Measurements from ENCODE around the gene PRKAG2.

GRCh38 chr7:151755131-151755801, 121.6 kb downstream of the PRKAG2 start:
- TF ChIP-seq CTCF (CRISPR knock-in tag; IDR thresholded peaks at IDR 0.05) (no peak), MYC (CRISPR knock-in tag; IDR thresholded peaks at IDR 0.05; ENCODE audit: borderline replicate concordance) (no peak)
